ENCODE results near the gene TBC1D22A.

TBC1D22A gene

DNA sequence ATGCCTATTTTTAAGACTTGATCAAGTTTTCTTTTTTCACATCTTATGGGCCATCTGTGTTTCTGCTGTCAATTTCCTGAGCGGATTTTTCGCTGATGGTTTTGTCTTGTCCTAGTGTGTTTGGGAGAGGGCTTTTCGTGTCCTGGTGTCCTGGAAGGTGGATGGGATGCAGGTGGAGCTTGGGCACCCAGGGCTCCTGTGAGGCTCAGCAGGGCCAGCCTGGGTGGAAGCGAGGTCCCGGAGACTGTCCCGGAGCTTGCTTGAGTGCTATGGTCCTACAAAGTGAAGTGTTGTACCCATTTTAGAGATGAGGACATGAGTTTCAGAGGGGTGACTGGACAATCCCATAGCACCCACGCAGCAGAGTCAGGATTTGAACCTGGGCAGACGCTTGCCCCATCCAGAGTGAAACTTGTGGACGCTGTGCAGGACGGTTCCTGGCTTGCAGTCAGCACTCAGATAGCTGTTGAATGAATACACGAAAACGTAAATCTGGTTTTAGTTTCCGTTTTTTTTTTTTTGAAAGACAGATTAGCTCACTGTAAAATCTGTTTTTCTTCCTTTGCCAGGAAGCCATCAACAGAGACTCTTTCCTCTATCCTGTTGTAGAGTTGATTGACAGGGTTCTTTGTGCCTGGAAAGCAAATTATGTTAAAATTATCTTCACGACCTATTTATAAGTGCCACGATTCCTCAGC, 64.1 kb downstream of the TBC1D22A start:
- no peak overlapping the region for H3K4me3 ChIP-seq (ENCODE audit: low read depth, low read length)
- no peak for DNase-seq (ENCODE audit: low read depth)
- TF ChIP-seq, protein P1, sequence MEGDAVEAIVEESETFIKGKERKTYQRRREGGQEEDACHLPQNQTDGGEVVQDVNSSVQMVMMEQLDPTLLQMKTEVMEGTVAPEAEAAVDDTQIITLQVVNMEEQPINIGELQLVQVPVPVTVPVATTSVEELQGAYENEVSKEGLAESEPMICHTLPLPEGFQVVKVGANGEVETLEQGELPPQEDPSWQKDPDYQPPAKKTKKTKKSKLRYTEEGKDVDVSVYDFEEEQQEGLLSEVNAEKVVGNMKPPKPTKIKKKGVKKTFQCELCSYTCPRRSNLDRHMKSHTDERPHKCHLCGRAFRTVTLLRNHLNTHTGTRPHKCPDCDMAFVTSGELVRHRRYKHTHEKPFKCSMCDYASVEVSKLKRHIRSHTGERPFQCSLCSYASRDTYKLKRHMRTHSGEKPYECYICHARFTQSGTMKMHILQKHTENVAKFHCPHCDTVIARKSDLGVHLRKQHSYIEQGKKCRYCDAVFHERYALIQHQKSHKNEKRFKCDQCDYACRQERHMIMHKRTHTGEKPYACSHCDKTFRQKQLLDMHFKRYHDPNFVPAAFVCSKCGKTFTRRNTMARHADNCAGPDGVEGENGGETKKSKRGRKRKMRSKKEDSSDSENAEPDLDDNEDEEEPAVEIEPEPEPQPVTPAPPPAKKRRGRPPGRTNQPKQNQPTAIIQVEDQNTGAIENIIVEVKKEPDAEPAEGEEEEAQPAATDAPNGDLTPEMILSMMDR (IDR thresholded peaks at IDR 0.05; ENCODE audit: control insufficient read depth, extremely low read depth, insufficient read depth), result no peak

DNA sequence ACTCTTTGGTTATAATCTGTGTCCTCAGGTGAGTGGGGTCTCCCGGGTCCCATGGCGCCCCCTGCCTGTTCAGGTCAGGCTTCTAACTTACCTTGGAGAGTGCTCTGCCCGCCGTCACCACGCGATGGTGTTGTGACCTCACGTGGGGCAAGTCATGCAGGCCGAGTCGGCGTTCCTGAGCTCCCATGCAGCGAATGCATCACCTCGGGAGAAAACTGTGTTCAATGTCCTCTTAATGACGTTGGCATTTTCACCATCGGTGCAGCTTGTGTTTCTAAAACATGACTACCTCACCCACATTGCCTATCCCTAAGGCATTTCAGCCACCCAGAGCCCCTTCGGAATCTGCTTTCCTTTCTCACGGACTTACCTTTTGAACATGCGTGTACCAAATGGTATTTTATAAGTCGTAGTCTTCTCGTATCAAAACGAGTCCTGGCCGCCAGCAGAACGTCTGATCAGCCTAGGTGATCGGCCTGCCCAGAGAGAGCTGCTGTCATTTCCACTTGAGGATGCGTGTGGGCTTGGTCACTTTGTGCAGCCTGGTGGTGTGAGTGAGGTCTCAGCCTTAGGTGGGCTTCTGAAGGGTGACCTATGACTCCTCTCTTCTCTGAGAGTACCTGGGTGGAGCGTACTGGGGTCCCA, 64.8 kb downstream of the TBC1D22A start:
- no peak for DNase-seq (ENCODE audit: low read depth)
- no peak overlapping the region for H3K4me3 ChIP-seq (ENCODE audit: low read depth, low read length)
- TF ChIP-seq, protein P1 (IDR thresholded peaks at IDR 0.05; ENCODE audit: control insufficient read depth, extremely low read depth, insufficient read depth), result no peak

DNA sequence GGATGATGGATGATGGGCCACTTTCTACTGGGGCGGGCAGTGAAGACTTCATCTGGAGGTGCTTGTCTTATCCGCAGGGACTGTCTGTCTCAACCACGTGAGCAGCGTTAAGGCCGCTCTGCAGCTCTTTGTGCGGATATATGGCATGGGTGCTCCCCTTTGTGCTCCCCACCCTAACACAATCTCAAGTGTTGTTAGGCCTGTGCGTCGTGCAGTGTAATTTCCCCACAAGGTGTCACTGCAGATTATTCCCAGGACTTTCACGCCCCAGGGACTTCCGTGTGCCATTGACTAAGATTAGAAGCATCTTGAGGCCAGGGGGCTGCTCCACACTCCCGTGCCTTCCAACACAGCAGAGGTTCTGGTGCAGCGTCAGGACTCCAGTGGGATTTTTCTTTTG, 65.3 kb downstream of the TBC1D22A start:
- no peak overlapping the region for H3K4me3 ChIP-seq (ENCODE audit: low read depth, low read length)
- TF ChIP-seq, protein P1 (IDR thresholded peaks at IDR 0.05; ENCODE audit: control insufficient read depth, extremely low read depth, insufficient read depth), result no peak
- DNase-seq (ENCODE audit: low read depth), result no peak

DNA sequence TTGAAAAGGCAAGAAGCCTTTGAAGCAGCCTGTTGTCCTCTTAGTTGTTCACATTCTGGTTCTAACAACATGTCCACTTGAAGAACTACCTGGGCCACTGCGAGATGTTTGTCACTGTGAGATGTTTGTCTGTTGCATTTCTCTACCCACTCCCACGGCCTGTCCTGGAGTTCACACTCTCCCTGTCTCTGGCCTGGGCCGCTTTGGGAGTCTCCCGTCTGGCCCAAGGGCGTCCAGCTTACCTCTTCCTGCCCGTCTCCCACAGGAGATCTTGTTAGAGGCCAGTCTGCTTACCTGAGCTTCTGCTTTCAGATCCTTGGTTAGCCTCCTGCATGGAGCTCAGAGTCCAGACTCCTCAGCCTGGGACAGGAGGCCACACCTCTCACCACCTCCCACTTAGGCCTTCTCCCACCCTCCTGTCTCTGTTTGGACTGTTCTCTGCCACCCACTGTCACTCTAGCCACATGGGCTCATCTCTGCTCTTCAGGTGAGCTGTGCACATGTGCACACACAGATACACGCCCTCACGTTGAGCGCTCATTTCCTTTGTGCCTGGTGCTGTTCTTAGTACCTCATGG, 66.0 kb downstream of the TBC1D22A start:
- no peak overlapping the region for H3K4me3 ChIP-seq (ENCODE audit: low read depth, low read length)
- no peak for DNase-seq (ENCODE audit: low read depth)
- TF ChIP-seq, protein P1 (IDR thresholded peaks at IDR 0.05; ENCODE audit: control insufficient read depth, extremely low read depth, insufficient read depth), result no peak

DNA sequence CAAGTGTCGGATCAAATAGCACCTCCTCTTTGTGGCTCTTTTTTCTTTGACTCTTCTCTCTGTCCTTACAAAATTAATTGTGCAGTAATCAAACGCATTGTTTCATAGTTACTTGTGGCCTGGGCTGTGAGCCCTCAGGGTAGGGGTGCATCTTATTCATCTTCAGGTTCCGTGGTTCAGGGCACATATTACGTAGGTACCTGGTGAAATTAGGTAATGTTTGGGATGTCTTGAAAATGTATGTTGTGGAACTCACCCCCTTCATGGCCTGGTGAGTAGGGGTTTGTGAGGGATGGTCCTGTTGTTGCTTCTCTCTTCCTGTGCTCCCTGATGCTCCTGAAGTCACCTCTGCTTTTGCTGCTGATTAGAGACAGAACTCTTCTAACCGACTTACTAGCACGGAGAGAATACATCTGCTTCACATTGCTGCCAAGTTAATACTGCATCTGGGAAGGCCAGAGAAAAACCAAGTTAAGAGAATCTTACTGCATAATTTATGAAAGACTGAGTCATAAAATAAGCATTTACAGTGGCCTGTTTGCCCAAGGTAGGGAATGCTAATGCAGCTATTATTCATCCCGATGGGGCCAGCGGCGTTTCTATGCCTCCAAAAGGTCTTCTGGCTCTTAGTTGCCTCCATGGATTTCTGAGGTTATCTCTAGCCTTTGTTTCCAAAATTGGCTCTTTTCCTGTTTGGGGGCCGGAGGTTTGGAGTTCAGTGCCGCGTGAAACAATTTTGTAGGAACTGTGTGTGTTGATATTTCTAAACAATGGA, 66.9 kb downstream of the TBC1D22A start:
- TF ChIP-seq, protein P1 (IDR thresholded peaks at IDR 0.05; ENCODE audit: control insufficient read depth, extremely low read depth, insufficient read depth), result no peak
- H3K4me3 ChIP-seq (ENCODE audit: low read depth, low read length), result no peak overlapping the region
- no peak for DNase-seq (ENCODE audit: low read depth)

DNA sequence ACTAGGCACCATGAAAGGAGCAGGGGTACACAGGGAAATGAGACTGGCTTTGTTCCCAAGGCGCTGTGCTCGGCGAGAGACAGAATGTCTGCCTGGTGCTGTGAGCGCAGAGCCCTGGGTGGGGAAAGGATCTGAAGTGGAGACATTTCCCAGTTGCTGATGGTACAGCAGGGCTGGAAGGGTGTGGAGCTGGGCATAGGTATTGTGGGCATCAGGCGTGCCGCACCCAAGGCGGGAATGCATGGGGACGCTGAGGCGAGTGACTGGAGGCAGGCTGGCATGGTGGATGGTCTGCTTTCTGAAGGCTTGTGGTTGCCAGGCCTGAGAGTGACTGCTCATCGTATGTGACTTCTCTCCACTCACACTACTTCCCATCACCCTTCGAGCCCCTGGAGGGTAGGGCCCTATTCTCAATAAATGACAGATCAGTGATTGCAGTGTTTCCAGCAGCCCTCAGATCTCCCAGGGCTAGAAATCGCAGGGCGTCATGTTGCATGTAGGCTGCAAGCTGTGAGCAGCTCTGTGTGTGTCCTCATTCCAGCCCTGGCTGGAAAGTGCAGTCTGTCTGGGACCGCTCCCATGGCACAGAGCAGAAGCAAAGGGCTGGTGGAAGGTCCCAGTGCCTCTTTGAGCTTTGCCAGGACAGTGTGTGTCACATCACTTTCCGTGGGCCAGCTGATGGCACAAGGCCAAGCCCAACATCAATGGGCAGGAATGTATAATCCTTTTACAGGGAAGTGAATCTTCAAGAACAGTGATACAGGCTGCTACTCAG, 67.7 kb downstream of the TBC1D22A start:
- TF ChIP-seq, protein P1 (IDR thresholded peaks at IDR 0.05; ENCODE audit: control insufficient read depth, extremely low read depth, insufficient read depth), result no peak
- DNase-seq (ENCODE audit: low read depth), result no peak
- H3K4me3 ChIP-seq (ENCODE audit: low read depth, low read length), result no peak overlapping the region
